HG03025 (cell line): ENCODE results near the gene KAZN.

Experiments used
- ATAC-seq: cut with Tn5 transposase; IDR thresholded peaks from one replicate; pipeline ENCODE4 v1.9.1; 2021; ENCODE audit warnings: mild to moderate bottlenecking, moderate library complexity; ENCODE audit not compliant: unreplicated experiment, low FRiP score

The KAZN gene

GRCh38 chr1:14940285-14940870 lies 341.9 kb downstream of the KAZN start:
- no peak for ATAC-seq

- no peak for ATAC-seq
Measured at GRCh38 chr1:14941864-14942263, 343.4 kb downstream of the KAZN start.

GRCh38 chr1:14944471-14944985 lies 346.0 kb downstream of the KAZN start:
- no peak for ATAC-seq

GRCh38 chr1:14945132-14946010 lies 346.9 kb downstream of the KAZN start:
- no peak for ATAC-seq

- no peak for ATAC-seq
Measured at GRCh38 chr1:14946011-14946359, 347.5 kb downstream of the KAZN start.

- no peak for ATAC-seq
Measured at GRCh38 chr1:14946684-14947238, 348.3 kb downstream of the KAZN start.

- ATAC-seq, result no peak
Measured at GRCh38 chr1:14947421-14947820, 348.9 kb downstream of the KAZN start.

- no peak for ATAC-seq
Measured at GRCh38 chr1:14948112-14948652, 349.7 kb downstream of the KAZN start.

- ATAC-seq, result no peak
Measured at GRCh38 chr1:14949270-14949835, 350.9 kb downstream of the KAZN start.

GRCh38 chr1:14949836-14950713 lies 351.6 kb downstream of the KAZN start:
- no peak for ATAC-seq

- ATAC-seq, result no peak
Measured at GRCh38 chr1:14951766-14952165, 353.3 kb downstream of the KAZN start.

- ATAC-seq, result no peak
Measured at GRCh38 chr1:14952626-14953314, 354.3 kb downstream of the KAZN start.

GRCh38 chr1:14954210-14954609 lies 355.7 kb downstream of the KAZN start:
- no peak for ATAC-seq

- ATAC-seq, result no peak
Measured at GRCh38 chr1:14954930-14955329, 356.4 kb downstream of the KAZN start.

- no peak for ATAC-seq
Measured at GRCh38 chr1:14955402-14955801, 356.9 kb downstream of the KAZN start.

- no peak for ATAC-seq
Measured at GRCh38 chr1:14955976-14956375, 357.5 kb downstream of the KAZN start.

- ATAC-seq, result no peak
Measured at GRCh38 chr1:14956579-14957195, 358.2 kb downstream of the KAZN start.

- no peak for ATAC-seq
Measured at GRCh38 chr1:14957375-14958098, 359.1 kb downstream of the KAZN start.
